PC-3 (cell line): ENCODE results near the gene LOXHD1. TPM values are rescaled to one million over a fixed set of nuclear protein-coding genes. Genes with fewer than 3 reads are reported as not detected.

ENCODE experiments used
- ATAC-seq: fragments of 200-7000 bp; cut with Tn5 transposase; 2 replicates; pipeline ENCODE4 v1.9.1; 2020; ENCODE audit warnings: mild to moderate bottlenecking, moderate library complexity
- BruUV-seq: library from RNA; stranded (reverse); fragments of 400-500 nt; replicated peaks from 2 replicates; lab custom pipeline; 2021; lab: Mats Ljungman, UMichigan
- CTCF ChIA-PET: fragments of 300-600 bp; sonication (Branson Sonifier 250); formaldehyde crosslinking; loops from one replicate; lab custom pipeline; 2022; ENCODE audit warnings: antibody characterized with exemption; lab: Charles Lee
- POLR2A ChIA-PET: fragments of 300-600 bp; sonication (Branson Sonifier 250); formaldehyde crosslinking; loops from one replicate; lab custom pipeline; 2022; ENCODE audit warnings: antibody characterized with exemption; ENCODE audit not compliant: unreplicated experiment; lab: Charles Lee
- DNase-seq: peaks from one replicate; pipeline ENCODE4 v3.0.0-alpha.2; 2015
- H2AFZ ChIP-seq: fragments of 300-600 bp; sonication (generic); 2 replicates; pipeline ENCODE4 v1.6.0; 2016; ENCODE audit warnings: antibody characterized with exemption, low read length
- H3F3A ChIP-seq: fragments of 300-600 bp; sonication (generic); one replicate; pipeline ENCODE4 v1.6.0; 2017; ENCODE audit warnings: antibody characterized with exemption, low read length, control low read depth, mild to moderate bottlenecking; ENCODE audit not compliant: unreplicated experiment
- H3K27ac ChIP-seq: fragments of 300-600 bp; sonication (generic); 2 replicates; pipeline ENCODE4 v1.5.1; 2016; ENCODE audit warnings: mild to moderate bottlenecking, low read length
- H3K27me3 ChIP-seq: fragments of 300-600 bp; sonication (generic); 2 replicates; pipeline ENCODE4 v1.6.1; 2016; ENCODE audit warnings: low read length, mixed read lengths
- H3K36me3 ChIP-seq: fragments of 300-600 bp; sonication (generic); 2 replicates; pipeline ENCODE4 v1.6.1; 2016; ENCODE audit warnings: low read depth, mixed run types, low read length, mixed read lengths
- H3K4me1 ChIP-seq: fragments of 300-600 bp; sonication (generic); 2 replicates; pipeline ENCODE4 v1.5.1; 2016; ENCODE audit warnings: low read length; ENCODE audit not compliant: insufficient read depth
- H3K4me2 ChIP-seq: fragments of 300-600 bp; sonication (generic); 2 replicates; pipeline ENCODE4 v1.6.0; 2016; ENCODE audit warnings: low read length
- H3K4me3 ChIP-seq: fragments of 300-600 bp; sonication (generic); 2 replicates; pipeline ENCODE4 v1.5.1; 2016; ENCODE audit warnings: mild to moderate bottlenecking, low read length, mixed read lengths
- H3K79me2 ChIP-seq: fragments of 300-600 bp; sonication (generic); 2 replicates; pipeline ENCODE4 v1.6.1; 2017; ENCODE audit warnings: low read length, mixed read lengths
- H3K9ac ChIP-seq: fragments of 300-600 bp; sonication (generic); 2 replicates; pipeline ENCODE4 v1.6.0; 2016; ENCODE audit warnings: mild to moderate bottlenecking, low read length
- H3K9me2 ChIP-seq: fragments of 300-600 bp; sonication (generic); replicated peaks from 2 replicates; pipeline ENCODE4 v1.6.1; 2016; ENCODE audit warnings: mixed run types, low read length, mixed read lengths
- H3K9me3 ChIP-seq: fragments of 300-600 bp; sonication (generic); 2 replicates; pipeline ENCODE4 v1.6.1; 2016; ENCODE audit warnings: low read length, mixed read lengths
- H4K20me1 ChIP-seq: fragments of 300-600 bp; sonication (generic); 2 replicates; pipeline ENCODE4 v1.6.1; 2016; ENCODE audit warnings: low read length, mixed read lengths
- EZH2 ChIP-seq: fragments of 300-600 bp; sonication (generic); IDR thresholded peaks from one replicate; pipeline ENCODE4 v1.6.1; 2017; ENCODE audit warnings: antibody characterized with exemption, mild to moderate bottlenecking, low read length; ENCODE audit not compliant: unreplicated experiment
- EZH2phosphoT487 ChIP-seq: fragments of 300-600 bp; sonication (generic); IDR thresholded peaks from 2 replicates; pipeline ENCODE4 v1.6.1; 2018; ENCODE audit warnings: mild to moderate bottlenecking, antibody characterized with exemption, low read length, borderline replicate concordance
- intact Hi-C: fragments of 100-400 bp; cut with micrococcal nuclease; formaldehyde crosslinking; loops from 2 replicates; pipeline ENCODE4 v1.9.0; 2023
- total RNA-seq: library from RNA; depleted of rRNA; stranded (reverse); fragments of >200 nt; gene quantifications from 2 replicates; pipeline ENCODE4 v1.2.3, GENCODE V29; 2014
- TF ChIP-seq, protein P1 (sequence below): fragments of 300-600 bp; sonication (generic); conservative IDR thresholded peaks from 2 replicates; pipeline ENCODE4 v1.5.1; 2017; ENCODE audit warnings: antibody characterized with exemption, low read depth, mild to moderate bottlenecking, low read length

Gene LOXHD1
- total RNA-seq, 1 experiment from 2014 or later: not detected

GRCh38 chr18:46632401-46633071 lies 24.5 kb downstream of the LOXHD1 start:
- no peak; the same call in 1 of the 2 replicates for ATAC-seq
- POLR2A ChIA-PET: no interaction called here
- H3K27ac ChIP-seq: no peak overlapping the region
- intact Hi-C loops: no loop called here
- no peaks in the 10 kb centered on the region for H3F3A ChIP-seq
- H3K36me3 ChIP-seq: no peaks in the 10 kb centered on the region
- peak; percentile 61 for DNase-seq
- H2AFZ ChIP-seq: no peak overlapping the region
- BruUV-seq: no TSS peak
- no peak for TF ChIP-seq EZH2phosphoT487
- no peak for TF ChIP-seq EZH2
- TF ChIP-seq, protein P1, sequence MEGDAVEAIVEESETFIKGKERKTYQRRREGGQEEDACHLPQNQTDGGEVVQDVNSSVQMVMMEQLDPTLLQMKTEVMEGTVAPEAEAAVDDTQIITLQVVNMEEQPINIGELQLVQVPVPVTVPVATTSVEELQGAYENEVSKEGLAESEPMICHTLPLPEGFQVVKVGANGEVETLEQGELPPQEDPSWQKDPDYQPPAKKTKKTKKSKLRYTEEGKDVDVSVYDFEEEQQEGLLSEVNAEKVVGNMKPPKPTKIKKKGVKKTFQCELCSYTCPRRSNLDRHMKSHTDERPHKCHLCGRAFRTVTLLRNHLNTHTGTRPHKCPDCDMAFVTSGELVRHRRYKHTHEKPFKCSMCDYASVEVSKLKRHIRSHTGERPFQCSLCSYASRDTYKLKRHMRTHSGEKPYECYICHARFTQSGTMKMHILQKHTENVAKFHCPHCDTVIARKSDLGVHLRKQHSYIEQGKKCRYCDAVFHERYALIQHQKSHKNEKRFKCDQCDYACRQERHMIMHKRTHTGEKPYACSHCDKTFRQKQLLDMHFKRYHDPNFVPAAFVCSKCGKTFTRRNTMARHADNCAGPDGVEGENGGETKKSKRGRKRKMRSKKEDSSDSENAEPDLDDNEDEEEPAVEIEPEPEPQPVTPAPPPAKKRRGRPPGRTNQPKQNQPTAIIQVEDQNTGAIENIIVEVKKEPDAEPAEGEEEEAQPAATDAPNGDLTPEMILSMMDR: no peak
- no peak overlapping the region for H3K4me3 ChIP-seq
- H3K9me2 ChIP-seq: no peaks in the 10 kb centered on the region
- H3K9me3 ChIP-seq: no peaks in the 10 kb centered on the region
- no peak overlapping the region for H3K9ac ChIP-seq
- H3K4me2 ChIP-seq: no peak overlapping the region
- H3K4me1 ChIP-seq: no peaks in the 10 kb centered on the region
- CTCF ChIA-PET: no interaction called here
- H3K27me3 ChIP-seq: no peaks in the 10 kb centered on the region
- no peaks in the 10 kb centered on the region for H3K79me2 ChIP-seq
- H4K20me1 ChIP-seq: no peaks in the 10 kb centered on the region

- no peak overlapping the region for H3K9ac ChIP-seq
- no peaks in the 10 kb centered on the region for H3K27me3 ChIP-seq
- intact Hi-C loops: no loop called here
- no peak overlapping the region for H3K4me2 ChIP-seq
- H3K27ac ChIP-seq: no peak overlapping the region
- CTCF ChIA-PET: no interaction called here
- DNase-seq (no peak), ATAC-seq (no peak)
- no peaks in the 10 kb centered on the region for H3K4me1 ChIP-seq
- no peaks in the 10 kb centered on the region for H3K9me3 ChIP-seq
- H3K79me2 ChIP-seq: no peaks in the 10 kb centered on the region
- POLR2A ChIA-PET: no interaction called here
- BruUV-seq: no TSS peak
- H3K9me2 ChIP-seq: no peaks in the 10 kb centered on the region
- H3F3A ChIP-seq: no peaks in the 10 kb centered on the region
- no peak overlapping the region for H2AFZ ChIP-seq
- H3K36me3 ChIP-seq: no peaks in the 10 kb centered on the region
- TF ChIP-seq EZH2phosphoT487 (no peak), EZH2 (no peak)
- TF ChIP-seq, protein P1: no peak
- H3K4me3 ChIP-seq: no peak overlapping the region
- H4K20me1 ChIP-seq: no peaks in the 10 kb centered on the region
Observed at GRCh38 chr18:46630991-46631390, 26.0 kb downstream of the LOXHD1 start.

DNA sequence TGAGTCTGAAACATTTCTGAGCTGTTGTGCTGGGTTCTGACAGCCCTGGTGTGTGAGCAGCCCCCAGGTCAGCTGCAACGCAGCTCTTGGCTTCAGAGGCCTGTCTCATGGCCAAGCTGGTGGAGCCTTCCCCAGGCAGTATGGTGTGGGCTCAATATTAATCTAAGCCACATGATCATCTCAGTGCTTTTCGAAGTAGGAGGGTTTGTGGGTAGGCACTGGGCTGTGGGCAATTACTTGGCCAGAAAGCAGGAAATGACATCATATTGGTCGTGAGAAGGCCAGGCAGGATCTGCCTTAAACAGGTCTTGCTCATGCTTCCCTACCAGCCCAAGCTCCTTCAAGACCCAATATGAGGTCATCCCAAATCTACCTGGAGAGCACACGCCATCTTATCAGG lies 26.9 kb downstream of the LOXHD1 start:
- H3F3A ChIP-seq: no peaks in the 10 kb centered on the region
- no peak overlapping the region for H2AFZ ChIP-seq
- no peak overlapping the region for H3K9ac ChIP-seq
- H3K4me2 ChIP-seq: no peak overlapping the region
- H4K20me1 ChIP-seq: no peaks in the 10 kb centered on the region
- H3K27me3 ChIP-seq: no peaks in the 10 kb centered on the region
- H3K36me3 ChIP-seq: no peaks in the 10 kb centered on the region
- no TSS peak for BruUV-seq
- ChIA-PET CTCF (no interaction called here), POLR2A (no interaction called here)
- H3K9me2 ChIP-seq: no peaks in the 10 kb centered on the region
- intact Hi-C loops: no loop called here
- H3K9me3 ChIP-seq: no peaks in the 10 kb centered on the region
- TF ChIP-seq EZH2 (no peak), EZH2phosphoT487 (no peak)
- TF ChIP-seq, protein P1: no peak
- no peak overlapping the region for H3K4me3 ChIP-seq
- no peak for ATAC-seq
- no peak overlapping the region for H3K27ac ChIP-seq
- H3K4me1 ChIP-seq: no peaks in the 10 kb centered on the region
- no peaks in the 10 kb centered on the region for H3K79me2 ChIP-seq
- DNase-seq: peak; percentile 1
